SU-DHL-6 (cell line): ENCODE measurements around the gene MNAT1.

Experiments used
- H2AFZ ChIP-seq: fragments of 200-600 bp; sonication (generic); 2 replicates; pipeline ENCODE4 v1.6.1; 2014; ENCODE audit warnings: low read depth, mild to moderate bottlenecking, moderate library complexity, mixed read lengths, antibody characterized with exemption, low read length; ENCODE audit not compliant: severe bottlenecking
- H3F3A ChIP-seq: fragments of 200-600 bp; shearing (Covaris generic); 2 replicates; pipeline ENCODE4 v1.6.0; 2016; ENCODE audit warnings: antibody characterized with exemption, mild to moderate bottlenecking; ENCODE audit not compliant: insufficient read depth
- H3K27ac ChIP-seq: fragments of 200-600 bp; sonication (generic); 2 replicates; pipeline ENCODE4 v1.5.1; 2016; ENCODE audit warnings: low read depth, mild to moderate bottlenecking, low read length, moderate library complexity, mixed read lengths
- H3K27me3 ChIP-seq: fragments of 200-600 bp; sonication (generic), shearing (Covaris generic); 2 replicates; pipeline ENCODE4 v1.6.0; 2014; ENCODE audit warnings: mild to moderate bottlenecking, low read length
- H3K36me3 ChIP-seq: fragments of 200-600 bp; sonication (generic); 2 replicates; pipeline ENCODE4 v1.6.1; 2014; ENCODE audit warnings: mild to moderate bottlenecking, low read length, mixed read lengths
- H3K4me2 ChIP-seq: fragments of 300-600, 200-600 bp; shearing (Covaris generic), sonication (generic); 2 replicates; pipeline ENCODE4 v1.6.0; 2014; ENCODE audit warnings: low read length, low read depth, mild to moderate bottlenecking; ENCODE audit not compliant: poor library complexity, severe bottlenecking
- H3K4me3 ChIP-seq: fragments of 200-600 bp; sonication (generic); 2 replicates; pipeline ENCODE4 v1.5.1; 2014; ENCODE audit warnings: antibody characterized with exemption, low read length, mild to moderate bottlenecking, mixed read lengths; ENCODE audit not compliant: insufficient read depth, poor library complexity, severe bottlenecking
- H3K79me2 ChIP-seq: fragments of 200-600 bp; sonication (generic); 2 replicates; pipeline ENCODE4 v1.6.1; 2014; ENCODE audit warnings: mild to moderate bottlenecking, low read length, moderate library complexity; ENCODE audit not compliant: insufficient read depth
- H3K9ac ChIP-seq: fragments of 200-600 bp; sonication (generic); 2 replicates; pipeline ENCODE4 v1.7.0; 2014; ENCODE audit warnings: mild to moderate bottlenecking, low read length
- H3K9me2 ChIP-seq: fragments of 200-600 bp; sonication (generic); replicated peaks from 2 replicates; pipeline ENCODE4 v1.6.1; 2014; ENCODE audit warnings: low read length; ENCODE audit not compliant: insufficient read depth
- H3K9me3 ChIP-seq: fragments of 200-600 bp; sonication (generic); 2 replicates; pipeline ENCODE4 v1.6.1; 2014; ENCODE audit warnings: low read length, mixed read lengths; ENCODE audit not compliant: insufficient read depth
- H4K20me1 ChIP-seq: fragments of 200-600 bp; sonication (generic); 2 replicates; pipeline ENCODE4 v1.6.1; 2014; ENCODE audit warnings: low read depth, mild to moderate bottlenecking, antibody characterized with exemption, low read length, moderate library complexity, mixed read lengths
- CTCF ChIP-seq: fragments of 200-600 bp; sonication (generic); IDR thresholded peaks from one replicate; pipeline ENCODE4 v1.5.1; 2017; ENCODE audit warnings: antibody characterized with exemption, mild to moderate bottlenecking, low read length, moderate library complexity; ENCODE audit not compliant: insufficient read depth, poor library complexity, severe bottlenecking
- EZH2phosphoT487 ChIP-seq: fragments of 200-600 bp; sonication (generic), shearing (Covaris generic); conservative IDR thresholded peaks from 2 replicates; pipeline ENCODE4 v1.6.1; 2018; ENCODE audit warnings: mild to moderate bottlenecking, antibody characterized with exemption, low read length, moderate library complexity, mixed read lengths

The MNAT1 gene

GRCh38 chr14:60800409-60800808 lies 65.8 kb downstream of the MNAT1 start:
- H3K9me3 ChIP-seq: no peaks in the 10 kb centered on the region
- no peaks in the 10 kb centered on the region for H3K27me3 ChIP-seq
- H3K36me3 ChIP-seq: peaks cover 15% of the 10 kb centered on the region
- H2AFZ ChIP-seq: no peak overlapping the region
- no peak for TF ChIP-seq CTCF
- TF ChIP-seq EZH2phosphoT487: no peak
- no peak overlapping the region for H3K9ac ChIP-seq
- no peak overlapping the region for H3K4me2 ChIP-seq
- H3K79me2 ChIP-seq: no peaks in the 10 kb centered on the region
- H3K9me2 ChIP-seq: no peaks in the 10 kb centered on the region
- H3K27ac ChIP-seq: no peak overlapping the region
- no peak overlapping the region for H3K4me3 ChIP-seq
- 0 out of 2 replicates have a peak, but pooled peaks cover 2% of the 10 kb centered on the region for H3F3A ChIP-seq
- H4K20me1 ChIP-seq: no peaks in the 10 kb centered on the region

GRCh38 chr14:60803871-60804270 lies 69.3 kb downstream of the MNAT1 start:
- Histone ChIP-seq H3F3A (0 out of 2 replicates have a peak, but pooled peaks cover 2% of the 10 kb centered on the region), H4K20me1 (no peaks in the 10 kb centered on the region), H3K27me3 (no peaks in the 10 kb centered on the region), H3K4me2 (no peak overlapping the region), H3K9me2 (no peaks in the 10 kb centered on the region), H3K4me3 (no peak overlapping the region), H3K79me2 (no peaks in the 10 kb centered on the region), H2AFZ (no peak overlapping the region), H3K9me3 (no peaks in the 10 kb centered on the region), H3K27ac (no peak overlapping the region), H3K9ac (no peak overlapping the region), H3K36me3 (peaks cover 6% of the 10 kb centered on the region; the same call in 1 of the 2 replicates)
- TF ChIP-seq CTCF: no peak
- TF ChIP-seq EZH2phosphoT487: no peak

- Histone ChIP-seq H3F3A (0 out of 2 replicates have a peak, but pooled peaks cover 2% of the 10 kb centered on the region), H2AFZ (no peak overlapping the region), H3K9ac (no peak overlapping the region), H3K9me3 (no peaks in the 10 kb centered on the region), H3K27me3 (no peaks in the 10 kb centered on the region), H3K9me2 (no peaks in the 10 kb centered on the region), H3K4me2 (no peak overlapping the region), H3K79me2 (no peaks in the 10 kb centered on the region), H3K27ac (no peak overlapping the region), H3K36me3 (peaks cover 4% of the 10 kb centered on the region; the same call in 1 of the 2 replicates), H3K4me3 (no peak overlapping the region), H4K20me1 (no peaks in the 10 kb centered on the region)
- TF ChIP-seq EZH2phosphoT487 (no peak), CTCF (no peak)
These were observed 71.4 kb downstream of the MNAT1 start for GRCh38 chr14:60805841-60806430.
